ENCODE data around the gene CHRNB2. TPM values are rescaled to one million over a fixed set of nuclear protein-coding genes. Genes with fewer than 3 reads are reported as not detected.

Gene CHRNB2
- total RNA-seq, 1 experiment from 2014 or later, result 1.8 TPM

DNA sequence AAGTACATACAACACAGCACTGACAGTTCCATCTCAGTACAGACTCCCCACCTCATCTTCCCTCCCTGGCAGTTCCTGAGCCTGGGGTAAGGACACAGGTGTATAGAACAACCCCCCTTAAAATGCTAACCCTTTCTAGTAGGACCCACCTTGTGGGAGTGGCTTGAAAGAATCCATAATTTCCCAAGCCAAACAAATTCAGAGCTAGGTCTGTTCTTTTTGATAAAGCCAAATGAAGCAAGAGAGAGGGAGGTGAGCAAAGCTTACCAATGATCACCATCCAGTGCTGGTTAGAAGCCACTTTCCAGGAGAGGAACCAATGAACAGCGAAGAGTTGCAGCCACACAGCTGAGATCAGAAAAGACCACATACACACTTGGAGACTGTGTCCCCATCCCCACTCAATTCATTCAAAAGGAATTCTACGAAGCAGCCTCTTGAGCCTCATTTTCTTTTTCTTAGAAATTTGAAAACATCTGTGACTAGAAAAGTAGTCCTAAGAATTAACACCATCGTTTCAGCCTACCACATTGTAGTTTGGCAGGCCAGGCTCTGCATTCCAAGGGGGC is 18.3 kb upstream of the CHRNB2 start:
- H3K79me1 ChIP-seq (ENCODE audit: insufficient read depth, low read depth, low read length, poor library complexity, severe bottlenecking), result no peaks in the 10 kb centered on the region
- no peaks in the 10 kb centered on the region for H3K23me2 ChIP-seq (ENCODE audit: insufficient read length, low read depth, low read length, poor library complexity, severe bottlenecking)
- H3K18ac ChIP-seq (ENCODE audit: insufficient read length, low read depth, low read length), result no peak overlapping the region
- Mint-ChIP-seq H3K36me3 (ENCODE audit: insufficient read depth in 1 of 3, low read depth in 3 of 3) (peaks cover 32 to 58% (median 53%) of the 10 kb centered on the region in 3 experiments), H3K27me3 (ENCODE audit: low read depth) (no peaks in the 10 kb centered on the region), H3K27ac (0 out of 7 replicates have a peak overlapping the region, but pooled peaks of 1 of the 3 experiments have one; percentile 3), H3K4me3 (no peak overlapping the region), H3K9me3 (no peaks in the 10 kb centered on the region), H3K4me1 (peaks cover 2 to 3% of the 10 kb centered on the region in 2 experiments)
- no peak overlapping the region for H3K27ac ChIP-seq (ENCODE audit: insufficient read length, low read depth, low read length)
- no peak overlapping the region for H3K56ac ChIP-seq (ENCODE audit: insufficient read length, low read depth, low read length)
- no peak overlapping the region for H2BK5ac ChIP-seq (ENCODE audit: insufficient read length, low read length)
- H4K20me1 ChIP-seq (ENCODE audit: control insufficient read depth, insufficient read depth, insufficient read length), result no peaks in the 10 kb centered on the region
- no peak overlapping the region for H2AFZ ChIP-seq (ENCODE audit: low read length)
- no peak overlapping the region for H3K9ac ChIP-seq (ENCODE audit: extremely low read depth, insufficient read length, low read length)
- no peak overlapping the region for H4K8ac ChIP-seq (replicated peaks; ENCODE audit: insufficient read length, low read depth, low read length)
- no peak overlapping the region for H2BK20ac ChIP-seq (ENCODE audit: low read depth, low read length, poor library complexity, severe bottlenecking)
- TF ChIP-seq, protein P1, sequence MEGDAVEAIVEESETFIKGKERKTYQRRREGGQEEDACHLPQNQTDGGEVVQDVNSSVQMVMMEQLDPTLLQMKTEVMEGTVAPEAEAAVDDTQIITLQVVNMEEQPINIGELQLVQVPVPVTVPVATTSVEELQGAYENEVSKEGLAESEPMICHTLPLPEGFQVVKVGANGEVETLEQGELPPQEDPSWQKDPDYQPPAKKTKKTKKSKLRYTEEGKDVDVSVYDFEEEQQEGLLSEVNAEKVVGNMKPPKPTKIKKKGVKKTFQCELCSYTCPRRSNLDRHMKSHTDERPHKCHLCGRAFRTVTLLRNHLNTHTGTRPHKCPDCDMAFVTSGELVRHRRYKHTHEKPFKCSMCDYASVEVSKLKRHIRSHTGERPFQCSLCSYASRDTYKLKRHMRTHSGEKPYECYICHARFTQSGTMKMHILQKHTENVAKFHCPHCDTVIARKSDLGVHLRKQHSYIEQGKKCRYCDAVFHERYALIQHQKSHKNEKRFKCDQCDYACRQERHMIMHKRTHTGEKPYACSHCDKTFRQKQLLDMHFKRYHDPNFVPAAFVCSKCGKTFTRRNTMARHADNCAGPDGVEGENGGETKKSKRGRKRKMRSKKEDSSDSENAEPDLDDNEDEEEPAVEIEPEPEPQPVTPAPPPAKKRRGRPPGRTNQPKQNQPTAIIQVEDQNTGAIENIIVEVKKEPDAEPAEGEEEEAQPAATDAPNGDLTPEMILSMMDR (conservative IDR thresholded peaks at IDR 0.05), result no peak
- no peaks in the 10 kb centered on the region for H3K27me3 ChIP-seq (ENCODE audit: insufficient read depth, low read length)
- H2BK12ac ChIP-seq (ENCODE audit: insufficient read length, low read depth, low read length), result no peak overlapping the region
- H3T11ph ChIP-seq (ENCODE audit: low read length), result no peak overlapping the region
- no peak overlapping the region for H3K4ac ChIP-seq (ENCODE audit: low read depth, low read length)
- no CpG with 5 or more reads among the region's 3 CpGs for WGBS (ENCODE audit: extremely low coverage, insufficient read length, low lambda C conversion rate)
- H3K14ac ChIP-seq (ENCODE audit: insufficient read depth, low read length), result no peak overlapping the region
- H2BK15ac ChIP-seq (ENCODE audit: low read depth, low read length), result no peak overlapping the region
- no peak overlapping the region for H3K4me2 ChIP-seq (ENCODE audit: insufficient read depth, insufficient read length, low read length)
- no peaks in the 10 kb centered on the region for H3K9me3 ChIP-seq (ENCODE audit: control insufficient read depth, low read depth, low read length)
- no peak overlapping the region for H2BK120ac ChIP-seq (ENCODE audit: low read depth, low read length, poor library complexity, severe bottlenecking)
- no peak for DNase-seq
- no peak overlapping the region for H3K23ac ChIP-seq (ENCODE audit: insufficient read length, low read depth, low read length)
- no peak overlapping the region for H4K5ac ChIP-seq (ENCODE audit: insufficient read length, low read depth, low read length)
- H3K79me2 ChIP-seq (ENCODE audit: insufficient read depth, low read length), result no peaks in the 10 kb centered on the region
- no peak overlapping the region for H2AK5ac ChIP-seq (ENCODE audit: insufficient read length, low read length)
- H4K91ac ChIP-seq (ENCODE audit: insufficient read length, low read depth, low read length), result no peak overlapping the region
- no peaks in the 10 kb centered on the region for H3K4me1 ChIP-seq (ENCODE audit: insufficient read depth, low read length)
